ENCODE results near the gene VIPR2.

DNA sequence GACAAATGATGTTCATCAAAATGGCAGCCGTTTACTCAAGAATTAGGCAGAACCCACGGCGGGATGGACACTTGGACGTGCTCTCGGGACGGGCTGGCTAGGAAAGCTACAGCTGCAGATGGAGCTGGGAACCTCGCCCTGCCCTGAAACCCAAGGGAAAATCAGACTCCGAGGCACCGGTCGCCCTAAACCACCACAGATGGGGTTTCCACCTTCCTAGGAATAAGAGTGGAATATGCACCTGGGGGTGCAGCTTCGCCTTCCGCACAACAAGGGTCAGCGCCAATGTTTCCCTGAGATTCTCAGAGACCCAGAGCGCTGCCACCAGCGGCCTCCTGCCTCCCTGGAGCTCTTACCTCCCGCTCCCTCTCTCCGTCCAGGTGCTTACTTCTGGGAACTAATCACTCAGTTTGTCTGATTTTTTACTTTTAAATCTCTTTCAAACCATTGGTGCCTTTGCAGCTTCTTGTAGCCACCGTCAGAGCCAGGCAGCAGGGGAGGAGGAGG is 165.6 kb downstream of the VIPR2 start:
- TF ChIP-seq, protein P1, sequence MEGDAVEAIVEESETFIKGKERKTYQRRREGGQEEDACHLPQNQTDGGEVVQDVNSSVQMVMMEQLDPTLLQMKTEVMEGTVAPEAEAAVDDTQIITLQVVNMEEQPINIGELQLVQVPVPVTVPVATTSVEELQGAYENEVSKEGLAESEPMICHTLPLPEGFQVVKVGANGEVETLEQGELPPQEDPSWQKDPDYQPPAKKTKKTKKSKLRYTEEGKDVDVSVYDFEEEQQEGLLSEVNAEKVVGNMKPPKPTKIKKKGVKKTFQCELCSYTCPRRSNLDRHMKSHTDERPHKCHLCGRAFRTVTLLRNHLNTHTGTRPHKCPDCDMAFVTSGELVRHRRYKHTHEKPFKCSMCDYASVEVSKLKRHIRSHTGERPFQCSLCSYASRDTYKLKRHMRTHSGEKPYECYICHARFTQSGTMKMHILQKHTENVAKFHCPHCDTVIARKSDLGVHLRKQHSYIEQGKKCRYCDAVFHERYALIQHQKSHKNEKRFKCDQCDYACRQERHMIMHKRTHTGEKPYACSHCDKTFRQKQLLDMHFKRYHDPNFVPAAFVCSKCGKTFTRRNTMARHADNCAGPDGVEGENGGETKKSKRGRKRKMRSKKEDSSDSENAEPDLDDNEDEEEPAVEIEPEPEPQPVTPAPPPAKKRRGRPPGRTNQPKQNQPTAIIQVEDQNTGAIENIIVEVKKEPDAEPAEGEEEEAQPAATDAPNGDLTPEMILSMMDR (IDR thresholded peaks at IDR 0.05; ENCODE audit: low read depth, low read length, poor library complexity, severe bottlenecking): no peak
- no peak for TF ChIP-seq EZH2phosphoT487 (IDR thresholded peaks at IDR 0.05; ENCODE audit: borderline replicate concordance, low read length)
